ENCODE results near the gene MYBPC2. TPM values are rescaled to one million over a fixed set of nuclear protein-coding genes. Genes with fewer than 3 reads are reported as not detected.
A peak's percentile ranks its signal among the peaks of the same experiment; 100 is the strongest.

The MYBPC2 gene
- total and polyA plus RNA-seq, 2 of the 4 experiments (the other 2 are of a cell fraction) = not detected

- Histone ChIP-seq H2AFZ (replicated peaks; ENCODE audit: low read length, poor library complexity) (peak overlapping the region; percentile 63), H2BK15ac (ENCODE audit: low read depth, low read length) (no peak overlapping the region), H3K4me1 (ENCODE audit: control insufficient read depth, insufficient read depth, low read length) (no peaks in the 10 kb centered on the region), H3K9ac (ENCODE audit: low read depth, low read length) (no peak overlapping the region), H4K5ac (ENCODE audit: low read depth, low read length) (no peak overlapping the region), H2AK9ac (replicated peaks; ENCODE audit: low read depth, low read length, poor library complexity) (no peak overlapping the region), H4K8ac (ENCODE audit: low read depth in 2 of 2, low read length in 2 of 2) (no peak overlapping the region), H3K27ac (ENCODE audit: insufficient read depth, low read length) (no peak overlapping the region), H3K36me3 (ENCODE audit: control insufficient read depth, insufficient read depth, low read length) (peaks cover 2% of the 10 kb centered on the region; the same call in 1 of the 2 replicates), H3K18ac (ENCODE audit: low read depth, low read length) (no peak overlapping the region), H3K4me2 (ENCODE audit: low read depth, low read length) (no peak overlapping the region), H3K56ac (ENCODE audit: extremely low read depth, insufficient read depth, low read length) (no peak overlapping the region), H3K27me3 (ENCODE audit: control insufficient read depth, insufficient read depth, low read length) (peaks cover 46% of the 10 kb centered on the region), H3K9me1 (ENCODE audit: insufficient read depth, low read length) (no peaks in the 10 kb centered on the region), H3K4me3 (ENCODE audit: insufficient read depth, low read depth, low read length) (no peak overlapping the region), H3K4ac (ENCODE audit: low read depth, low read length) (no peak overlapping the region), H2AK5ac (ENCODE audit: low read depth, low read length) (no peak overlapping the region), H3K23ac (ENCODE audit: low read depth, low read length) (no peak overlapping the region), H4K91ac (ENCODE audit: insufficient read depth, low read depth, low read length) (no peak overlapping the region), H3K79me1 (ENCODE audit: low read depth in 1 of 2, low read length in 2 of 2) (no peaks in the 10 kb centered on the region), H3K14ac (replicated peaks; ENCODE audit: low read depth, low read length) (no peak overlapping the region), H3K9me3 (ENCODE audit: control insufficient read depth, insufficient read depth, low read length) (peaks cover 6% of the 10 kb centered on the region; the same call in 1 of the 2 replicates), H2BK120ac (ENCODE audit: low read depth, low read length) (no peak overlapping the region), H2BK5ac (ENCODE audit: low read depth, low read length, poor library complexity, severe bottlenecking) (no peak overlapping the region), H2BK20ac (ENCODE audit: low read depth, low read length) (no peak overlapping the region), H4K20me1 (ENCODE audit: insufficient read depth, low read length) (no peaks in the 10 kb centered on the region)
- POLR2A ChIA-PET (ENCODE audit: unreplicated experiment) = no interaction called here
- BruUV-seq (replicated peaks) = no TSS peak
- dilution Hi-C loops (cut with HindIII; ENCODE audit: low sequenced_read_pairs, unreplicated experiment) = no loop called here
- 18% methylated on average over 17 of the region's 26 CpGs; no CpG with 5 or more reads in 1 of the 2 experiments for WGBS, 2 experiments (ENCODE audit: extremely low coverage in 2 of 2, insufficient read length in 1 of 2)
- intact Hi-C loops (cut with micrococcal nuclease) = no loop called here
- in situ Hi-C loops (cut with MboI; ENCODE audit: low sequenced_read_pairs) = no loop called here
- CTCF ChIA-PET = no interaction called here
- ATAC-seq (ENCODE audit: low read depth) = no peak
- TF ChIP-seq CTCF (conservative IDR thresholded peaks at IDR 0.05; ENCODE audit: low read depth, low read length) = no peak
- TF ChIP-seq SMC3 (IDR thresholded peaks at IDR 0.05; ENCODE audit: low read depth, low read length) = no peak
- no peak for TF ChIP-seq RCOR1 (IDR thresholded peaks at IDR 0.05; ENCODE audit: insufficient replicate concordance, low read length)
- TF ChIP-seq CEBPB (IDR thresholded peaks at IDR 0.05; ENCODE audit: low read depth, low read length) = no peak
- TF ChIP-seq, protein P1, sequence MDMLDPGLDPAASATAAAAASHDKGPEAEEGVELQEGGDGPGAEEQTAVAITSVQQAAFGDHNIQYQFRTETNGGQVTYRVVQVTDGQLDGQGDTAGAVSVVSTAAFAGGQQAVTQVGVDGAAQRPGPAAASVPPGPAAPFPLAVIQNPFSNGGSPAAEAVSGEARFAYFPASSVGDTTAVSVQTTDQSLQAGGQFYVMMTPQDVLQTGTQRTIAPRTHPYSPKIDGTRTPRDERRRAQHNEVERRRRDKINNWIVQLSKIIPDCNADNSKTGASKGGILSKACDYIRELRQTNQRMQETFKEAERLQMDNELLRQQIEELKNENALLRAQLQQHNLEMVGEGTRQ (IDR thresholded peaks at IDR 0.05; ENCODE audit: low read depth, low read length) = no peak
- TF ChIP-seq ELK1 (IDR thresholded peaks at IDR 0.05; ENCODE audit: borderline replicate concordance, low read depth, low read length) = no peak
- TF ChIP-seq CHD1 (IDR thresholded peaks at IDR 0.05; ENCODE audit: low read depth, low read length) = no peak
- no peak for TF ChIP-seq FOS (IDR thresholded peaks at IDR 0.05; ENCODE audit: low read depth, low read length)
- no peak for TF ChIP-seq MAFK (IDR thresholded peaks at IDR 0.05; ENCODE audit: low read depth, low read length)
- no peak for TF ChIP-seq POLR2A (IDR thresholded peaks at IDR 0.05; ENCODE audit: low read depth, low read length)
- TF ChIP-seq NFE2L2 (IDR thresholded peaks at IDR 0.05; ENCODE audit: low read depth, low read length) = no peak
- TF ChIP-seq MXI1 (IDR thresholded peaks at IDR 0.05; ENCODE audit: borderline replicate concordance, low read depth, low read length) = no peak
- no peak for DNase-seq
Observed at GRCh38 chr19:50490991-50491472, 58.3 kb downstream of the MYBPC2 start.
